Heart left ventricle (tissue), 13 donors: ENCODE results near the gene TMEM248.

Source experiments
- POLR2A ChIP-seq, 2 donors: fragments of 450-650 bp; IDR thresholded peaks; one replicate each; pipeline ENCODE4 v1.6.1; 2017; ENCODE audit warnings: antibody characterized with exemption in 2 of 2, mild to moderate bottlenecking in 2 of 2, moderate library complexity in 2 of 2
- TF ChIP-seq, protein P1 (sequence below), 12 donors: fragments of 200-600 bp; sonication (generic) in 4 of 12; IDR thresholded peaks; one replicate each; pipeline versions ENCODE4 v1.5.0 to v1.8.0; 2018 to 2022; ENCODE audit warnings: antibody characterized with exemption in 12 of 12, mild to moderate bottlenecking in 5 of 12
- donor health status: ischemic (EF 13 %, LVEDD 7.1; RV severe dilation, severe dysfunction).
- donor health status: DM: no; HTN: yes; CAD: no.
- donor health status: DM: no; HTN: no; CAD: no.
- donor health status: ischemic (EF 25% LVEDD 6.9; RV normal size, moderate dysfunction).
- donor health status: ischemic (EF 25% LVEDD 5.7; RV mildly dilated, moderate dysfunction).
- donor health status: ischemic (EF 35%, LVEDD 5.7; RV mildly dilated, moderate dysfunction).
- donor health status: nonischemic (EF 11% LVEDD 7.7; RV severe dilation, severe dysfunction).
- donor health status: DM: yes; HTN: yes; CAD: no.
- donor health status: PGD.
- donor health status: ischemic (EF 29% LVEDD 5.4; RV normal size, mild dysfunction).
- donor health status: nonischemic (EF 23%, LVEDD 6.1; RV moderate dilation, normal function).

DNA sequence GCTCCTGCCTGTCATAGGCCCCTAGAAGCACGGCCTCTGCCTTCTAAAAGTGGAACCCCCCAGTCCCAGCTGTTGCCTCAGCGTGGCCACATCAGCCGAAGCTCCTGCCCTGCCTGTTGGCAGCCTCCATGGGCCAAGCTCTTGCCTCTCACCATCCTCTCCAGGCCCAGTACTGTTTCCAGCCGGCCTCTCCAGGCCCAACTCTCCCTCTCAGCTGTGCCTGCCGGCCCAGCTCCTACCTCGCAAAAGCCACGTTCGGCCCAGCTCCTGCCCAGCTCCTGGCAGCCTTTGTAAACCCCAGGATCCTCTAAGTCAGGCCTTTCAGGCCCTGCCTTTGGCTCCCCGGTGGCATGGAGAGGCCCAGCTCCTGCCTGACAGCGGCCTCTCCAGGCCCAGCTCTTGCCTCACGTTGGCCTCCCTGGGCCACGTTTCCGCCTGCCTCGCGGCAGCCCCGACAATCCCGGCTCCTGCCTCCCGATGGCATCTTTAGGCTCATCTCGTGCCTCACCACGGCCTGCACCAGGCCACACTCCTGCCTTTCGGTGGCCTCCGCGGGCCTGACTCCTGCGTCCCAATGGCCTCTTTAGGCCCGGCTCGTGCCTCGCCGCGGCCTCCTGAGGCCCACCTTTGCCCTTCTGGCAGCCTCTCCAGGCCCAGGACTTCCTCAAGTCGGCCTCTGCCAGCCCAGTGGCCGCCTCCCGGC lies 17.5 kb upstream of the TMEM248 start:
- TF ChIP-seq, protein P1, sequence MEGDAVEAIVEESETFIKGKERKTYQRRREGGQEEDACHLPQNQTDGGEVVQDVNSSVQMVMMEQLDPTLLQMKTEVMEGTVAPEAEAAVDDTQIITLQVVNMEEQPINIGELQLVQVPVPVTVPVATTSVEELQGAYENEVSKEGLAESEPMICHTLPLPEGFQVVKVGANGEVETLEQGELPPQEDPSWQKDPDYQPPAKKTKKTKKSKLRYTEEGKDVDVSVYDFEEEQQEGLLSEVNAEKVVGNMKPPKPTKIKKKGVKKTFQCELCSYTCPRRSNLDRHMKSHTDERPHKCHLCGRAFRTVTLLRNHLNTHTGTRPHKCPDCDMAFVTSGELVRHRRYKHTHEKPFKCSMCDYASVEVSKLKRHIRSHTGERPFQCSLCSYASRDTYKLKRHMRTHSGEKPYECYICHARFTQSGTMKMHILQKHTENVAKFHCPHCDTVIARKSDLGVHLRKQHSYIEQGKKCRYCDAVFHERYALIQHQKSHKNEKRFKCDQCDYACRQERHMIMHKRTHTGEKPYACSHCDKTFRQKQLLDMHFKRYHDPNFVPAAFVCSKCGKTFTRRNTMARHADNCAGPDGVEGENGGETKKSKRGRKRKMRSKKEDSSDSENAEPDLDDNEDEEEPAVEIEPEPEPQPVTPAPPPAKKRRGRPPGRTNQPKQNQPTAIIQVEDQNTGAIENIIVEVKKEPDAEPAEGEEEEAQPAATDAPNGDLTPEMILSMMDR (IDR thresholded peaks at IDR 0.05): no peak
- TF ChIP-seq POLR2A (IDR thresholded peaks at IDR 0.05): no peak
